Lower leg skin (tissue), 4 donors: ENCODE measurements around the gene CAMTA1. TPM values are rescaled to one million over a fixed set of nuclear protein-coding genes. Genes with fewer than 3 reads are reported as not detected.
A peak's percentile ranks its signal among the peaks of the same experiment; 100 is the strongest.

ENCODE experiments used
- DNase-seq, 2 donors: peaks; one replicate each; pipeline ENCODE4 v3.0.0-alpha.2; 2019; ENCODE audit warnings: low spot score in 2 of 2
- H3K4me3 ChIP-seq: fragments of 200-600 bp; sonication (generic); 2 replicates; pipeline ENCODE4 v1.5.1; 2017; ENCODE audit warnings: mild to moderate bottlenecking, low read depth; ENCODE audit not compliant: poor library complexity, severe bottlenecking
- CTCF ChIP-seq, 3 donors: fragments of 450-650 bp; IDR thresholded peaks; one replicate each; pipeline ENCODE4 v1.5.1; 2016; ENCODE audit warnings: antibody characterized with exemption in 3 of 3, mild to moderate bottlenecking in 3 of 3, moderate library complexity in 2 of 3
- POLR2A ChIP-seq, 2 donors: fragments of 450-650 bp; IDR thresholded peaks; one replicate each; pipeline ENCODE4 v1.6.1; 2016 to 2017; ENCODE audit warnings: antibody characterized with exemption in 2 of 2, mild to moderate bottlenecking in 1 of 2, moderate library complexity in 1 of 2
- WGBS, 2 donors: methylation state at CpG; one replicate each; pipeline ENCODE4 v1.1.5; 2018; 5-methylcytosine and 5-hydroxymethylcytosine counted together
- intact Hi-C: fragments of 100-400 bp; cut with DNase I; formaldehyde crosslinking; loops from one replicate; pipeline ENCODE4 v1.15.0; 2023; ENCODE audit warnings: low total_unique reads
- total RNA-seq, 4 donors: library from RNA; depleted of rRNA; stranded (reverse); fragments of >200 nt; gene quantifications; one replicate each; pipeline ENCODE4 v1.1.0, GENCODE V29; 2016

CAMTA1 gene
- total RNA-seq, 4 donors from 2014 or later = 24.4 to 52.3 (median 32.9) TPM

- TF ChIP-seq POLR2A (IDR thresholded peaks at IDR 0.05) (no peak), CTCF (IDR thresholded peaks at IDR 0.05) (no peak)
- 78 to 94% methylated on average over 7 of the region's 7 CpGs for WGBS, 2 donors
- H3K4me3 ChIP-seq = no peak overlapping the region
- intact Hi-C loops = no loop called here
- DNase-seq = no peak
Measured at GRCh38 chr1:7677111-7677510, 891.9 kb downstream of the CAMTA1 start.

GRCh38 chr1:7677815-7678214 is 892.6 kb downstream of the CAMTA1 start:
- WGBS, 2 donors = 83 to 85% methylated on average over 10 of the region's 10 CpGs
- intact Hi-C loops = no loop called here
- TF ChIP-seq POLR2A (IDR thresholded peaks at IDR 0.05) = no peak
- no peak for TF ChIP-seq CTCF (IDR thresholded peaks at IDR 0.05)
- no peak for DNase-seq
- no peak overlapping the region for H3K4me3 ChIP-seq

GRCh38 chr1:7678491-7679158 is 893.4 kb downstream of the CAMTA1 start:
- no peak for TF ChIP-seq POLR2A (IDR thresholded peaks at IDR 0.05)
- TF ChIP-seq CTCF (IDR thresholded peaks at IDR 0.05) = no peak
- no peak overlapping the region for H3K4me3 ChIP-seq
- no peak for DNase-seq
- 90 to 93% methylated on average over 9 of the region's 9 CpGs for WGBS, 2 donors
- intact Hi-C loops = no loop called here

- 80 to 84% methylated on average over 8 to 17 of the region's 17 CpGs for WGBS, 2 donors
- DNase-seq = no peak
- TF ChIP-seq POLR2A (IDR thresholded peaks at IDR 0.05) (no peak), CTCF (IDR thresholded peaks at IDR 0.05) (no peak)
- intact Hi-C loops = no loop called here
- H3K4me3 ChIP-seq = no peak overlapping the region
Measured at GRCh38 chr1:7679159-7679872, 894.1 kb downstream of the CAMTA1 start.

- TF ChIP-seq CTCF (IDR thresholded peaks at IDR 0.05) = no peak
- no peak for TF ChIP-seq POLR2A (IDR thresholded peaks at IDR 0.05)
Measured at GRCh38 chr1:7679873-7680206, 894.6 kb downstream of the CAMTA1 start.

More at GRCh38 chr1:7679873-7680206, 894.6 kb downstream of the CAMTA1 start:
- peak overlapping the region; percentile 67 for H3K4me3 ChIP-seq
- intact Hi-C loops = no loop called here
- DNase-seq = no peak
- WGBS, 2 donors = 3 to 4% methylated on average over 14 of the region's 14 CpGs
